Endothelial cell of umbilical vein (primary cell): ENCODE results near the gene KATNAL1.

ENCODE experiments used
- CTCF ChIP-seq, 2 donors: IDR thresholded peaks; 1 replicate in 1 of 2; 2 replicates in 1 of 2; pipeline ENCODE4 v1.5.1; 2011; ENCODE audit warnings: low read length in 2 of 2, mild to moderate bottlenecking in 2 of 2, moderate library complexity in 2 of 2, control low read depth in 1 of 2, inconsistent platforms in 1 of 2, low read depth in 1 of 2; ENCODE audit not compliant: insufficient read depth in 1 of 2; ENCODE audit errors: extremely low read depth in 1 of 2
- GATA2 ChIP-seq: IDR thresholded peaks from 2 replicates; pipeline ENCODE4 v1.7.0; 2011; ENCODE audit warnings: low read depth, mild to moderate bottlenecking, moderate library complexity, mixed read lengths, low read length; ENCODE audit not compliant: insufficient read length, insufficient read depth
- POLR2AphosphoS5 ChIP-seq: IDR thresholded peaks from 2 replicates; pipeline ENCODE4 v1.6.1; 2012; ENCODE audit warnings: low read depth, mild to moderate bottlenecking, control low read depth, low read length, moderate library complexity; ENCODE audit not compliant: insufficient read depth

DNA sequence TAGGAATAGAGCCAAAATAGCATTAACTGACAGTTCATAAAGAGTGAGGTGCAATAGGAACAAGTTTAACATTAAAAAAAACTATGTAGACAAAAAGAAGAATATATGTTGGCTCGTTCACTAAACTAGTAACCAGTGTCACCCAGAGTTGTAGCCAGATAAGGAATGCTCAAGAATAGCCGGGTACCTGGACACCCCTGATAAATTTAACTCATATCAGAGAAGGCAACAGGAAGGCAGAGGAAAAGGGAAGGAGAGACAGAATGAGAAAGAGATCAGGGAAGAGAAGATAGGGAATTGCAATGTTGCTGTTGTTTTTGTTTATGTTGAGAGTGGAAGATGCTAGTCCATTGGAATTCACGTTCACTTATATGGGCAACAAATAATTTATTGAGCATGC, 31.6 kb upstream of the KATNAL1 start:
- TF ChIP-seq CTCF (IDR thresholded peaks at IDR 0.05; ENCODE audit: extremely low read depth in 1 of 2, insufficient read depth in 1 of 2, low read depth in 1 of 2, low read length in 2 of 2) (no peak), GATA2 (no peak), POLR2AphosphoS5 (no peak)
